ENCODE data around the gene TMPRSS4.

DNA sequence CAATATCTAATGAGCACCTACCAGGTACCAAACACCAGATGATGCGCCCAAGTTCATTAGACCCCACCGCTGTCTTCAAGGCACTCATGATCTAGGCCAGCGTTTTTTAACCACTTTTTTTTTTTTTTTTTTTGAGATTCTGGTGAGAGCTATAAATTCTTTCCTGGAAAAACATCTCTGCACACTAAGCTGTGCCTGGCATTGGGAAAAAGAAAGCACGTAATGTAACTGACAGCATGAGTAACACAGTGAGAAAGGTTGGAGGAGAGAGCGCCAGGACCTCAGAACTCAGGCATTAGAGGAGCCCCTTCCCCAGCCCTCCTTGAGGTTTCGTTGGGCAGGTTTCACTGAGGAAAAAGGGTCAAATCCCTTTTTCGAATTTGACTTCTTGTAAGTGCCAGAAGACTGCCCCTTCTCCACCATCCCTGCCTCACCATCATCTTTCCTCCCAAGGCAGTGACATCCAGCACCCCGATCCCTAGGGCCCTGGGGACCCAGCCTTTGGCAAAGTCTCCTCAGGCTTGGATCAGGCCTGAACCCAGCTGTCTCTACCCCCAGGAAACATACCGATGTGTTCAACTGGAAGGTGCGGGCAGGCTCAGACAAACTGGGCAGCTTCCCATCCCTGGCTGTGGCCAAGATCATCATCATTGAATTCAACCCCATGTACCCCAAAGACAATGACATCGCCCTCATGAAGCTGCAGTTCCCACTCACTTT, 36.0 kb downstream of the TMPRSS4 start:
- TF ChIP-seq, protein P1, sequence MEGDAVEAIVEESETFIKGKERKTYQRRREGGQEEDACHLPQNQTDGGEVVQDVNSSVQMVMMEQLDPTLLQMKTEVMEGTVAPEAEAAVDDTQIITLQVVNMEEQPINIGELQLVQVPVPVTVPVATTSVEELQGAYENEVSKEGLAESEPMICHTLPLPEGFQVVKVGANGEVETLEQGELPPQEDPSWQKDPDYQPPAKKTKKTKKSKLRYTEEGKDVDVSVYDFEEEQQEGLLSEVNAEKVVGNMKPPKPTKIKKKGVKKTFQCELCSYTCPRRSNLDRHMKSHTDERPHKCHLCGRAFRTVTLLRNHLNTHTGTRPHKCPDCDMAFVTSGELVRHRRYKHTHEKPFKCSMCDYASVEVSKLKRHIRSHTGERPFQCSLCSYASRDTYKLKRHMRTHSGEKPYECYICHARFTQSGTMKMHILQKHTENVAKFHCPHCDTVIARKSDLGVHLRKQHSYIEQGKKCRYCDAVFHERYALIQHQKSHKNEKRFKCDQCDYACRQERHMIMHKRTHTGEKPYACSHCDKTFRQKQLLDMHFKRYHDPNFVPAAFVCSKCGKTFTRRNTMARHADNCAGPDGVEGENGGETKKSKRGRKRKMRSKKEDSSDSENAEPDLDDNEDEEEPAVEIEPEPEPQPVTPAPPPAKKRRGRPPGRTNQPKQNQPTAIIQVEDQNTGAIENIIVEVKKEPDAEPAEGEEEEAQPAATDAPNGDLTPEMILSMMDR (IDR thresholded peaks at IDR 0.05 in 2 of 3, conservative IDR thresholded peaks at IDR 0.05 in 1 of 3; ENCODE audit: borderline replicate concordance in 1 of 3, insufficient read depth in 1 of 3, low read depth in 2 of 3, low read length in 2 of 3): no peak
- TF ChIP-seq SP1 (IDR thresholded peaks at IDR 0.05; ENCODE audit: low read depth): no peak
- TF ChIP-seq POLR2A (IDR thresholded peaks at IDR 0.05; ENCODE audit: borderline replicate concordance, extremely low read depth, insufficient read depth, insufficient read length): no peak
- TF ChIP-seq YY1 (IDR thresholded peaks at IDR 0.05; ENCODE audit: extremely low read depth, insufficient replicate concordance, low read depth, low read length): no peak
- no peak for TF ChIP-seq ELF1 (IDR thresholded peaks at IDR 0.05; ENCODE audit: borderline replicate concordance, low read depth)

Measured in HCT116 (cell line).